ENCODE measurements around the gene MIOS.
"Not testable (repeated sequence)": the region's sequence is repeated elsewhere in the genome, so short reads cannot be mapped to it uniquely, and the experiment has no call there.

MIOS gene

DNA sequence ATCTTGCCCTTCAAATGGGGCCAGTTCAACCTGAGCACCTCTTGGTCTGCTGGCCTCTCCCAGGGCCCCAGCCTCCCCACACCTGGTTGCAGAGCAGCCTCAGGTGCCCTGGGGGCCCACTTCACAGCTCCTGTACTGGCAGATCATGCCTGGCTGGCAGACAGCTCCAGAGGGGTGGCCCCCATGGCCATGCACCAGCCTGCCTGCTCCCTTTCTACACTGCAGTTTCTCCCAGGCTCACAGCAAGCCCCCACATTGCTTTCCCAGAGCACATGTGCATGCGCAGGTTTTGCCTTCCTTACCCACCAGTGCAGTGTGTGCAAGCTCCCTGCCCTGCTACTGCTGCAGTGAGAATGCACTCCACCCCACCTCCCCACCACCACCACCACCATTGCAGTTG, 9.8 kb upstream of the MIOS start:
- H3K4me2 ChIP-seq (ENCODE audit: low read length) = no peak overlapping the region
- H3K27ac ChIP-seq (ENCODE audit: low read depth, low read length) = no peak overlapping the region
- no peaks in the 10 kb centered on the region for H3K79me2 ChIP-seq (ENCODE audit: control insufficient read depth, low read length)
- H3K9me2 ChIP-seq (replicated peaks; ENCODE audit: control insufficient read depth, low read length) = no peaks in the 10 kb centered on the region
- H3K9me3 ChIP-seq (ENCODE audit: control insufficient read depth, insufficient read depth, low read length) = peaks cover 4% of the 10 kb centered on the region; the same call in 1 of the 2 replicates
- H3F3A ChIP-seq (ENCODE audit: control insufficient read depth, insufficient read depth) = no peaks in the 10 kb centered on the region
- H3K4me3 ChIP-seq (ENCODE audit: low read length) = no peak overlapping the region
- TF ChIP-seq CTCF (IDR thresholded peaks at IDR 0.05; ENCODE audit: low read depth, low read length, poor library complexity, severe bottlenecking) = no peak
- H3K27me3 ChIP-seq (ENCODE audit: control insufficient read depth, low read length) = no peaks in the 10 kb centered on the region
- no peaks in the 10 kb centered on the region for H3K36me3 ChIP-seq (ENCODE audit: control insufficient read depth, low read length)
- no peaks in the 10 kb centered on the region for H4K20me1 ChIP-seq (ENCODE audit: control insufficient read depth, insufficient read depth, low read depth, low read length)
- H3K4me1 ChIP-seq (ENCODE audit: control insufficient read depth, low read length) = peaks cover 10% of the 10 kb centered on the region

DNA sequence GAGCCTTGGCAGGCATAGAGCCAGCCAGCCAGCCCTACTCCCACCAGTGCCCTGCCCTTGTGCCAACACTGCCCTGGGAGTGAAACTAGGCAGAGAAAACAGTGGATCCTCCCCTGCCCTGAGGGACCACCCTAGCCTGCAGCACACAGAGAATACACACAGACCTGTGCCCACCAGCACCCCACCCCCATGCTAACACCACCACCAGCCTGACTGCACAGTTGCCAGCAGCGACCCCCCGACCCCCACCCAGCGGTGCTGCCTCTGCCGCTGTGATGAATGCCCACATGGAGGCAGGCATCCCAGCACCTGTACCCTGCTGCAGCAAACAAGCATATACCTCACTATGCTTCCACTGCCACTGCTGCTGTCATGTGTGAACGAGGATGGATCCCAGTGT, 9.4 kb upstream of the MIOS start:
- Histone ChIP-seq H4K20me1 (ENCODE audit: control insufficient read depth, insufficient read depth, low read depth, low read length) (no peaks in the 10 kb centered on the region), H3K79me2 (ENCODE audit: control insufficient read depth, low read length) (no peaks in the 10 kb centered on the region), H3K9me3 (ENCODE audit: control insufficient read depth, insufficient read depth, low read length) (peaks cover 4% of the 10 kb centered on the region; the same call in 1 of the 2 replicates), H3K9me2 (replicated peaks; ENCODE audit: control insufficient read depth, low read length) (no peaks in the 10 kb centered on the region), H3K27me3 (ENCODE audit: control insufficient read depth, low read length) (no peaks in the 10 kb centered on the region), H3K4me2 (ENCODE audit: low read length) (no peak overlapping the region), H3K4me1 (ENCODE audit: control insufficient read depth, low read length) (peaks cover 10% of the 10 kb centered on the region), H3F3A (ENCODE audit: control insufficient read depth, insufficient read depth) (no peaks in the 10 kb centered on the region), H3K36me3 (ENCODE audit: control insufficient read depth, low read length) (no peaks in the 10 kb centered on the region), H3K27ac (ENCODE audit: low read depth, low read length) (no peak overlapping the region), H3K4me3 (ENCODE audit: low read length) (no peak overlapping the region)
- TF ChIP-seq EZH2phosphoT487 (IDR thresholded peaks at IDR 0.05; ENCODE audit: borderline replicate concordance, low read length) (no peak), CTCF (IDR thresholded peaks at IDR 0.05; ENCODE audit: low read depth, low read length, poor library complexity, severe bottlenecking) (no peak)

DNA sequence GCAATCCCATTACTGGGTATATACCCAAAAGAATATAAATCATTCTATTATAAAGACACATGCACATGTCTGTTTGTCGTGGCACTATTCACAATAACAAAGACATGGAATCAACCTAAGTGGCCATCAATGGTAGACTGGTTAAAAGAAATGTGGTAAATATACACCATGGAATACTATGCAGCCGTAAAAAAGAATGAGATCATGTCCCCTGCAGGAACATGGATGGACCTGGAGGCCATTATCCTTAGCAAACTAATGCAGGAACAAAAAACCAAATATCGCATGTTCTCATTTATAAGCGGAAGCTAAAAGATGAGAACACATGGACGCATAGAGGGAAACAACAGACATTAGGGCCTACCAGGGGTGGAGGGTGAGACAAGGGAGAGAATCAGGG, 5.1 kb upstream of the MIOS start:
- H3K9me3 ChIP-seq (ENCODE audit: control insufficient read depth, insufficient read depth, low read length); H3K27me3 ChIP-seq (ENCODE audit: control insufficient read depth, low read length); H3K4me2 ChIP-seq (ENCODE audit: low read length); H3K79me2 ChIP-seq (ENCODE audit: control insufficient read depth, low read length); H3K9me2 ChIP-seq (replicated peaks; ENCODE audit: control insufficient read depth, low read length); H3K36me3 ChIP-seq (ENCODE audit: control insufficient read depth, low read length); H3K4me1 ChIP-seq (ENCODE audit: control insufficient read depth, low read length); H4K20me1 ChIP-seq (ENCODE audit: control insufficient read depth, insufficient read depth, low read depth, low read length); H3K27ac ChIP-seq (ENCODE audit: low read depth, low read length); H3F3A ChIP-seq (ENCODE audit: control insufficient read depth, insufficient read depth); H3K4me3 ChIP-seq (ENCODE audit: low read length): not testable (repeated sequence)

DNA sequence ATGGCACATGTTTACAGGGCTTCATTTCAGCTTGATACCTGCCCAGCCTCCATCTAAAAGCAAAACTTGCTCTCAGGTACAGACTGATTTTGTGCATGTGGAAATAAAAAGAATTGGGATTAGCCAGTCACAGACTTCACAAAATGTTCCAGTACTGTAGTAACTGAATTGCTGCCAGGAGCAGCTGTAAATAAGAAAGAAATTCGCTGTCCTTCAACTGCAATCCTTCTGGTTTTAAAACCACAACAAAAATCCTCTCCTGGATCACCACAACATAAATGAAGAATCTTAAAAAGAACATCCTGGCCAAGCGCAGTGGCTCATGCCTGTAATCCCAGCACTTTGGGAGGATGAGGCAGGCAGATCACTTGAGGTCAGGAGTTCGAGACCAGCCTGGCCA, 3.9 kb upstream of the MIOS start:
- TF ChIP-seq CTCF (IDR thresholded peaks at IDR 0.05; ENCODE audit: low read depth, low read length, poor library complexity, severe bottlenecking) = no peak
- no peak for TF ChIP-seq EZH2phosphoT487 (IDR thresholded peaks at IDR 0.05; ENCODE audit: borderline replicate concordance, low read length)
- Histone ChIP-seq H3K4me1 (ENCODE audit: control insufficient read depth, low read length) (peaks cover 8% of the 10 kb centered on the region), H3K79me2 (ENCODE audit: control insufficient read depth, low read length) (peaks cover 9% of the 10 kb centered on the region), H3K36me3 (ENCODE audit: control insufficient read depth, low read length) (peaks cover 7% of the 10 kb centered on the region; the same call in 1 of the 2 replicates), H3K4me2 (ENCODE audit: low read length) (no peak overlapping the region), H3K27me3 (ENCODE audit: control insufficient read depth, low read length) (no peaks in the 10 kb centered on the region), H3K9me2 (replicated peaks; ENCODE audit: control insufficient read depth, low read length) (no peaks in the 10 kb centered on the region), H3K9me3 (ENCODE audit: control insufficient read depth, insufficient read depth, low read length) (peaks cover 3% of the 10 kb centered on the region; the same call in 1 of the 2 replicates), H4K20me1 (ENCODE audit: control insufficient read depth, insufficient read depth, low read depth, low read length) (no peaks in the 10 kb centered on the region), H3F3A (ENCODE audit: control insufficient read depth, insufficient read depth) (peaks cover 5% of the 10 kb centered on the region; the same call in 1 of the 2 replicates), H3K4me3 (ENCODE audit: low read length) (no peak overlapping the region), H3K27ac (ENCODE audit: low read depth, low read length) (no peak overlapping the region)

Data from DOHH2 (cell line).